ENCODE data around the gene ENOX1.

The ENOX1 gene

DNA sequence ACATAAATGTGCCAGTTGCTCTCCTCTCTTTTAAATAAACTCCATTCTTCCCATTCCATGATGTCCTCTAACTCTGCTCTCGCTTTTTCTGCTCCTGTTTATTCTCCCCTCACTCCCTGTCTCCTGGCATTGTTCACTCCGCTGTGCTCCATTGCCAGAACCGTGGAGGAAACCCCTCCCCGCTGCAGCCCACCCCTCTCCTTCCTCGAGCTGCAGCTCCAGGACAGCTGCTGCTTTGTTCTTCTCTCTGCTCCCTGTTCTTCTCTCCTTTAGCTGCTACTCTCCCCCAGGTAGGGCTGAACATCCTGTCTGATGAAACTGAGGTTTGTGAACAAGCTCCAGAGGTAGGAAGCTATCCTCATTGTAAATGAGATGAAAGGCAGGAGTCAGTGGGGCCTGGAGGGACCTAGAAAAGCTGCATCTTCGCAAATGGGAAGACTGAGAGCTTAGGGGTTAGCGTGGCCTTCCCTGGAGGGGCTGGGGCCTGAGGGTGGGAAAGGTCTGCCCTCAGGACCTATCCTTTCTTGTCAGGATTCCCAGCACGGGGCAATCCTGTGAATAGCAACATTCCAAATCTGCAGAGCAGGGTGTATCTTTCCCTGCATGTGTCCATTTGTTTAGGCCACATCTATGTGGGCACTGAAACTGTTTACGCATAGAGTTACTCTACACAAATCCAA lies 519.7 kb downstream of the ENOX1 start:
- no peak overlapping the region for H3K4me3 Mint-ChIP-seq
- H3K4me1 Mint-ChIP-seq = peaks cover 34% of the 10 kb centered on the region
- H3K27me3 Mint-ChIP-seq (ENCODE audit: low read depth) = no peaks in the 10 kb centered on the region
- no peak overlapping the region for H3K27ac Mint-ChIP-seq
- no peaks in the 10 kb centered on the region for H3K9me3 Mint-ChIP-seq
- TF ChIP-seq, protein P1, sequence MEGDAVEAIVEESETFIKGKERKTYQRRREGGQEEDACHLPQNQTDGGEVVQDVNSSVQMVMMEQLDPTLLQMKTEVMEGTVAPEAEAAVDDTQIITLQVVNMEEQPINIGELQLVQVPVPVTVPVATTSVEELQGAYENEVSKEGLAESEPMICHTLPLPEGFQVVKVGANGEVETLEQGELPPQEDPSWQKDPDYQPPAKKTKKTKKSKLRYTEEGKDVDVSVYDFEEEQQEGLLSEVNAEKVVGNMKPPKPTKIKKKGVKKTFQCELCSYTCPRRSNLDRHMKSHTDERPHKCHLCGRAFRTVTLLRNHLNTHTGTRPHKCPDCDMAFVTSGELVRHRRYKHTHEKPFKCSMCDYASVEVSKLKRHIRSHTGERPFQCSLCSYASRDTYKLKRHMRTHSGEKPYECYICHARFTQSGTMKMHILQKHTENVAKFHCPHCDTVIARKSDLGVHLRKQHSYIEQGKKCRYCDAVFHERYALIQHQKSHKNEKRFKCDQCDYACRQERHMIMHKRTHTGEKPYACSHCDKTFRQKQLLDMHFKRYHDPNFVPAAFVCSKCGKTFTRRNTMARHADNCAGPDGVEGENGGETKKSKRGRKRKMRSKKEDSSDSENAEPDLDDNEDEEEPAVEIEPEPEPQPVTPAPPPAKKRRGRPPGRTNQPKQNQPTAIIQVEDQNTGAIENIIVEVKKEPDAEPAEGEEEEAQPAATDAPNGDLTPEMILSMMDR (IDR thresholded peaks at IDR 0.05; ENCODE audit: unreplicated experiment in 3 of 3) = no peak
- no peaks in the 10 kb centered on the region for H3K36me3 Mint-ChIP-seq (ENCODE audit: low read depth)

DNA sequence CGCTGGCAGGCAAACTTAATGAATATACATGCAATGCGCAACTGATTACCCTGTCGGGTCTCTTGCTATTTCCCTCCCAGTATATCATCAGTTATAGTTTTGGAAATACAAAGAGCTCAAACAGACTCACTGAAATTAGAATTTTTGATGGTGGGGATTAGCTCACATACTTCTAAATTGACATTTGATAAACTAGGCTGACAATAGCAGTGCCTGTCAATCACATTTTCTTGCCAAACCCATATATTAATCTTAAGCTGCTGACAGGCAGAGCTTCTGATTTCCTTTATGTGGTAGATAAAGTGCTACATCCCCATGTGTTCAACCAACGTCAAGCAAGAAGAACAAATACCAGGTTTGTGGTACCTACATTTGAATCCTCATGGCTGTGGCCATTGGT lies 521.7 kb downstream of the ENOX1 start:
- no peaks in the 10 kb centered on the region for H3K27me3 Mint-ChIP-seq (ENCODE audit: low read depth)
- TF ChIP-seq, protein P1 (IDR thresholded peaks at IDR 0.05; ENCODE audit: unreplicated experiment in 3 of 3) = no peak
- H3K27ac Mint-ChIP-seq = no peak overlapping the region
- peaks cover 24% of the 10 kb centered on the region for H3K4me1 Mint-ChIP-seq
- no peaks in the 10 kb centered on the region for H3K36me3 Mint-ChIP-seq (ENCODE audit: low read depth)
- no peaks in the 10 kb centered on the region for H3K9me3 Mint-ChIP-seq
- H3K4me3 Mint-ChIP-seq = no peak overlapping the region

DNA sequence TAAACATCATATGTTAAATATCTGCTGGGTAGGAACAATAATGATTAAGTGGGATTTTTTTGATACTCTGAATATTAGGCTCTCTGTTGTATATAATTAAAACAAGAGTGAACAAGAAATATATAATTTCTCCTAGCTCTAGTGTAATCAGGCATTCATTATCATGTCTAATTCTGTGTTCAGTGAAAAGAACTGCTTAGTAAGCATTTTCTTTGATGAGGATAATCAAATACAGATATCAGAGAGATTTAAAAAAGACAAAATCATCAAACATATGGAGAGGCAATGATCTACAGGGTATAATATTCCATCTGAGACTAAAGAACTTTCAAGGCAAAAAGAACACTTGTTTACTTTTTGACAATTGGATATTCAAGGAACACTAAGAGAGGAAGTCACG lies 522.3 kb downstream of the ENOX1 start:
- TF ChIP-seq, protein P1 (IDR thresholded peaks at IDR 0.05; ENCODE audit: unreplicated experiment in 3 of 3) = no peak
- Mint-ChIP-seq H3K4me1 (peaks cover 19% of the 10 kb centered on the region), H3K27ac (no peak overlapping the region), H3K9me3 (no peaks in the 10 kb centered on the region), H3K36me3 (ENCODE audit: low read depth) (no peaks in the 10 kb centered on the region), H3K4me3 (no peak overlapping the region), H3K27me3 (ENCODE audit: low read depth) (no peaks in the 10 kb centered on the region)

DNA sequence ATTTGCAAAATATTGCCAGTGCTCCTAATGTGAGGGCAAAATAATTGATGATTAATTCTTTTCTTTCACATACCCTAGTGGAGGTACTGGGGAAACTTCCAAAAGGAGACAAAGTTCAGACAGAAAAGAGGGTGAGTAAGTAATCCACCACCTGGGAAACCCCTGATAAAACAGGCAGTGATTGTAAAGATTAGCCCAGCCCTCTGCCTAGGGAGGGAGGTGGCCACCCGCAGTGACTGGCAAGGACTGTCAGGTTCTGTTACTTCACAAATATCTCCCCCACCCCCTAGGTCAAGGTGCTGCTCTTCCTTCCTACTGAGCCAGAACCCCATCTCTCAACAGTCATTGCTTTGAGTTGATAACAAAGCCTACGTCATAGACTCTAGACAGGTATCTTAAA lies 523.7 kb downstream of the ENOX1 start:
- Mint-ChIP-seq H3K36me3 (ENCODE audit: low read depth) (no peaks in the 10 kb centered on the region), H3K27me3 (ENCODE audit: low read depth) (no peaks in the 10 kb centered on the region), H3K9me3 (no peaks in the 10 kb centered on the region), H3K4me3 (no peak overlapping the region), H3K27ac (no peak overlapping the region), H3K4me1 (peaks cover 9% of the 10 kb centered on the region)
- TF ChIP-seq, protein P1 (IDR thresholded peaks at IDR 0.05; ENCODE audit: unreplicated experiment in 3 of 3) = no peak

DNA sequence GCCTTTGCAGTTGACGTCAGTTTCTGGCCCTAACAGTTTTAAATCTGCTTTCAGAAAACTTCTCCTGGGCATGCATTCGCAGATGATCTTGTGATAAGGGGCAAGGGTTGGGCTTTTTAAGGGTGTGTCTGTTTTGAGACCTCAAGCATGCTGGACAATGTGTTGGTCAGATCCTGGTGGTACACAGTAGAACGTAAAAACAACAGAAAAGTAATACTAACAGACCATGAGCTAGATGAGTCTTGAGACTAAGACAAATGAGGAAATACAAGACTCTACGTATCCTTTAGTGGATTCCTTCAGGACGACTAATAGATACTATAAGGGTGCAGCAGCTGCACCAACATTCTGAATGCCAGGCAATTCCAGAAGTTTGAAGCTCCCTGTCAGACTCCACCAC lies 525.8 kb downstream of the ENOX1 start:
- Mint-ChIP-seq H3K4me3 (no peak overlapping the region), H3K36me3 (ENCODE audit: low read depth) (no peaks in the 10 kb centered on the region), H3K9me3 (no peaks in the 10 kb centered on the region), H3K27me3 (ENCODE audit: low read depth) (no peaks in the 10 kb centered on the region), H3K4me1 (no peaks in the 10 kb centered on the region), H3K27ac (no peak overlapping the region)
- TF ChIP-seq, protein P1 (IDR thresholded peaks at IDR 0.05; ENCODE audit: unreplicated experiment in 3 of 3) = no peak

DNA sequence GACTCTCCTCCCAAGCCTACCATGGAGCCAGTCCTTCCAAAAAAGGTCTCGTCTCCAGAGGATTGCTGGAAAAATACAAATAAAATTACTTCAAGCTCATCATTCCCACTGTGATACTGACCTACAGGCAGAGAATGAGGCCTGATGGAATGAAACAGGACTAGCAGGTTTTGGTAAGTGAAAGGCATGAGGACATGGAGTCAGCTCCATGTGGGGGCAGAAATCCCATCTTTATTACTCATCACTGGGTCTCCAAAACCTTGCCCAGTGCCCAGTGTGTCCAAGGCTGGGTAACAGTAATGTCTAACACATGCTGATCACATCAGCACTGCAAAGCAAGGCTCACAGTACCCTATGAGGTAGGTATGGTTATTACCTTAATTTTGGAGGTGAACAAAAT lies 528.0 kb downstream of the ENOX1 start:
- Mint-ChIP-seq H3K36me3 (ENCODE audit: low read depth) (no peaks in the 10 kb centered on the region), H3K4me3 (no peak overlapping the region), H3K27ac (no peak overlapping the region), H3K27me3 (ENCODE audit: low read depth) (no peaks in the 10 kb centered on the region), H3K9me3 (no peaks in the 10 kb centered on the region), H3K4me1 (no peaks in the 10 kb centered on the region)
- TF ChIP-seq, protein P1 (IDR thresholded peaks at IDR 0.05; ENCODE audit: unreplicated experiment in 3 of 3) = no peak
